Prostate gland (tissue), 2 donors: ENCODE measurements around the gene CEP152.

Experiments used
- CTCF ChIP-seq, 4 experiments: fragments of 200-600 bp in 2 of 4; fragments of 450-650 bp in 2 of 4; sonication (generic) in 2 of 4; IDR thresholded peaks; 1 replicate in 3 of 4; 2 replicates in 1 of 4; pipeline ENCODE4 v1.5.1; 2016 to 2019; ENCODE audit warnings: antibody characterized with exemption in 4 of 4, mild to moderate bottlenecking in 2 of 4, moderate library complexity in 2 of 4
- POLR2A ChIP-seq: fragments of 450-650 bp; IDR thresholded peaks from one replicate; pipeline ENCODE4 v1.6.1; 2016; ENCODE audit warnings: antibody characterized with exemption, mild to moderate bottlenecking
- POLR2AphosphoS5 ChIP-seq: sonication (generic); formaldehyde crosslinking; IDR thresholded peaks from one replicate; pipeline ENCODE4 v1.6.1; 2017; ENCODE audit warnings: antibody characterized with exemption

GRCh38 chr15:48805591-48805990, 5.3 kb downstream of the CEP152 start:
- TF ChIP-seq CTCF (IDR thresholded peaks at IDR 0.05): no peak
- TF ChIP-seq POLR2AphosphoS5: no peak
- TF ChIP-seq POLR2A: no peak
